GM11168 (cell line): ENCODE results near the gene APC2.

Experiments
- in situ Hi-C: fragments of 300-500 bp; cut with MboI; formaldehyde crosslinking; loops from one replicate; pipeline ENCODE4 v1.12.0; 2022; ENCODE audit warnings: low sequenced_read_pairs; ENCODE audit not compliant: unreplicated experiment

The APC2 gene

DNA sequence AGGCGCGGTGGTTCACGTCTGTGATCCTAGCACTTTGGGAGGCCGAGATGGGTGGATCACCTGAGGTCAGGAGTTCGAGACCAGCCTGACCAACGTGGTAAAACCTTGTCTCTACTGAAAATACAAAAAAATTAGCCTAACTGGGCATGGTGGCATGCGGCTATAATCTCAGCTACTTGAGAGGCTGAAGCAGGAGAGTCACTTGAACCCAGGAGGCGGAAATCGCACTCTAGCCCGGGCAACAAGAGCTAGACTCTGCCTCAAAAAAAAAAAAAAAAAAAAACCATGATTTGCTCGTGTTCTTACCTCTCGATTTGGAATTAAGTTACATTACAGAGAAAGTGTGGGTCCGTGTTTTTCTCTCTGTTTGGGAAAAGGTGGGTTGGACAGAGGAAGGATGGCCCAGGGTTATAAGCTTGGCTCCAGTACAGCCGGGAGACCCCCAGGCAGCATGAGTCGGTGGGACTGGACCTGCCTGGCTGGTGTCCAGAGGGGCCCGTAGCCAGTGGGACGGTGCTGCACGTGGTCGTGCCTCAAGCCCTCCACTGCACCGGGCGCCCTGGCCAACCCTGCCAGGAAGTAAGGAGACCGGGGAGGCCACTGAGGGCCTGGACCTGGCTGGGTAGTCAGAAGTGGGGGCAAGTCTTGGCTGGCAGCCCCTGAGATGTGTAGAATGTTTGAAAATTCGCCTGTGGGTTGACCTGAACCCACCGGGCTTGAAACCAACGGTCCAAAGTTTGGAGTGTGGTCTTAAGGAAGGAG is 8.1 kb upstream of the APC2 start:
- in situ Hi-C loops: no loop called here

DNA sequence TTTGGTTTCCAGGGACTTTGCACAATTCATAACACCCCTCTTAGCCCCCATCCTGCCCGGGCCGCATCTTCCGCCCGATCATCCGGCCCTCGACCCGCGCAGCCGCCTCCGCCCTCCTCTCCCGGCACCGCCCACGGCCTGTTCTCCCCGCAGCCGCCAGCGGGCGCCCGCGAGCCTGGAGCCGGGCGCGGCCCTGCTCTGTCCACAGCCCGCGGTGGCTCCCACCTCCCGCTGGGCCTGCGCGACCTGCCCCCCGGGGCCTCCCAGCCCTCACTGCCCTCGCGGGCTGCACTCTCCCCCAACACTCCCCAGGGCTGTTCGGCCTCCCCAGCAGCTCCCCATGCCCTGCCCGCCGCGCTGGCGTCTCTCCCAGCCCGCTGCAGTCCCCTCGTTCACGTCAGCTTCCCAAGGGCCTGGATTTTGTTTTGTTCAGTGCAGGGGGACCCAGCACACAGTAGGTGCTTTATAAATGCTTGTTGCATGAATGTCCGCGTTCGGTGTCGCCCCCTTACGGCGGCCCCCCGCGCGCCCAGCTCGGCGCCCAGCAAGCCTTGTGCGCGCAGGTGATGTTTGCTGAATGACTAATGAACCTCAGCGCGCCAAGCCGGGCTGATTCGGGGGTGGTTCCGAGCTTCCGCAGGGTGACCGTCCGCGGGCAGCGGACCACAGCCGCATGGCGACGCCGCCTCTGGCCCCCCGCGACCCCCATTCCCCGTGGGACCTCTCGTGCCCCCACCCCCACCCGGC is 4.6 kb upstream of the APC2 start:
- in situ Hi-C loops: no loop called here

DNA sequence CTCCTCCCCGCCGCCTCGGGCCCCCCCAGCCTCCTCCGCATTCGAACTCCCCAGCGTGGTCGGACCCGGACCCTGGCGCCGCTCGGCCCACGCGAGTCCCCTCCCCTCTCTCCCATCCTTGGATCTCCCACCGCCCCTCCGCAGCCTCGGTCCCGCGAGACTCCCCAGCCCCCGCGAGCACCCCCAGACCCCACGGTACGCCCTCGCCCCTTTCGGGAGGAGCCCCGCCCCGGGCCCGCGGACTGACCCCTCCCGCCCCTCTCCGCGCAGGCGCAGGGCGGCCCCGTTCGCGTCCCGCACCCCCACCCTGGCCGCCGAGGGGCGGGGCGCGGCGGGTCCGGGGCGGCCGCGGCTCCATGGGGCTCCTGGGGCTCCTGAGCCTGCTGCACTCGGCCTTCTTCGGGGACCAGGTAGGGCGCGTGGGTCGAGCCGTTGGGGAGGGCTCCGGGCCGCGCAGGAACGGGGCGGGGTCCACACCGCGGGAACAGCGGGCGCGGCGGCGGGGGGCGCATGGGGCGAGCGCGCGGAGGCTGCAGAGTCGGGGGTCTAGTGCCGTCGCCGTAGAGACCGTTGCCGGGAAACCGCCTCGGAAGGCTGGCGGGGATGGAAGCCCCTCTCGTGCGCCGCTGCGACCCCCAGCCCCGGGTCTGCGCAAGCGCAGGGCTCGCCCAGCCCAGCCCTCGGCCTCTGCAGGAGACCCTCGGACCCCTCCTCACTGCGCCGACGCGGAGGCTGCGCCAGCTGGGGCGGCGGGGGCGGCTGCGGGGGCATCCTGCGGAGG is 3.8 kb upstream of the APC2 start:
- in situ Hi-C loops: no loop called here

DNA sequence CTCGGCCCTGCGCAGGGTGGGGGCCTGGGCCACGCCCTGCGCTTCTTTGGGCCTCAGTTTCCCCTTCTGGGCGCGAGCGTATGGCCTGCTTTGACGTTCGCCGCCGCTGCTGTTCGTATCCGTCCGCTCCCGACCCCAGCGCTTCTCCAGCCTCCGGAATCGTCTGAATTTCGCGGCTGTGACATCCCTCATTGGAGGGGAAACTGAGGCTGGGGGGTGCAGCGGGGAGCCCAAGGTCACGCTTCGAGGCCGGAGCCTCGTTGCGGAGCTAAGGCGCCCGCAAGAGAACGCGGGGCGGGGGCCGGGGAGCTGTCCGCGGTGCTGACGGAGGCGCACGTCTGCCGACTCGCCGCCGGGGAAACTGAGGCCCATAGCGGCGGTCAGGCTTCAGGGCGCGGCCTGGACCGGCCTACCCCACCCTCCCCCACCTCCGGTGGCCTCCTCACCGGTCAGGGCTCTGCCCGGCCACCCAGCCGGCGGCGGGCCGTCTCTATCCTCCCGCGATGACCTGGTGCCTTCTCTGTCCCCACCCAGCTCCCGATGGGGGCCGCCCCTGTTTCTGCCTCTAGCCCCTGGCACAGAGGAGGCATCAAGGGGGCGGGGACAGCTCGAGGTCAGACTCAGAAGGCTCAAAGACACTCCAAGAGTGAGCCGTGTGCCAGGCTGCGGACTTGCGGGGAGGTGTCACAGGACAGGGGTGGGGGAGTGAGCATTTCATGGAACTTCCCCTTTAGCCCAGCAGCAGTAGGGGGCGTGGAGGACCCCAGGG is 3.0 kb upstream of the APC2 start:
- in situ Hi-C loops: no loop called here

DNA sequence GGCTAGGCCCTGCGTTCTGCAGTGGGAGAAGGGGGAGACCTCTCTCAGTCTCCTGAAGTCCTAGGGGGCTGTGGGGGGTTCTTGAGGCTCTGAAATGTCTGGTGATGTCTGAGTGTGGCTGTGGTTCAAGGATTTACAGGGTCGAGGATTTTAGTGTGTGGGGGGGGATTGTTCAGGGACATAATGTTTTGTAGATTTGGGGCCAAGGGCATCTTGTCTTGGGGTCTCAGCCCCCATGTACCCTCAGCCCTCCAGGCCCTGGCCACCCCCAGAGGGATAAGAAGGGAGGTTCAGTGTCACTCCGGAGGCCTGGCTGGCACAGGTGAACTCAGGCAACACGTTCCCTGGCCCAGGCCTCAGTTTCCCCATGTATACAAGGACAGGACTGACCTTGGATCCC is 2.4 kb upstream of the APC2 start:
- in situ Hi-C loops: no loop called here

DNA sequence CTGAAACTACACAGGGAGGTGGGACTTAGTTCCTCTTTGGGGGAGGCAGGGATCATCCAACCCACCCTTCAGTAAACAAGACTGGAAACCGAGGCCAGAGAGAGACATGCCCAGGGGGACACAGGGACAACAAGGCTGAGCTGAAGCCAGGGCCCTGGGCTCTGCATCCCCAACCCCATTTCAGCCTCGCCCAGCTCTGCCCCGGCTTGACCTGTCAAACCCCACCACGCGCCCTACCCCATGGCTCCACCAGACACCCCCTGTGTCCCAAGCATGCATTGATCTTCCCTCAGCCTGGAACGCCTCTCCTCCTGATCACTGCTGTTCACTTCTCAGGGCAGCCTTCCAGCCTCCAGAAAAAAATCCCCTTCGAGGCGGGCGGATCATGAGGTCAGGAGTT is 2.0 kb upstream of the APC2 start:
- in situ Hi-C loops: no loop called here

DNA sequence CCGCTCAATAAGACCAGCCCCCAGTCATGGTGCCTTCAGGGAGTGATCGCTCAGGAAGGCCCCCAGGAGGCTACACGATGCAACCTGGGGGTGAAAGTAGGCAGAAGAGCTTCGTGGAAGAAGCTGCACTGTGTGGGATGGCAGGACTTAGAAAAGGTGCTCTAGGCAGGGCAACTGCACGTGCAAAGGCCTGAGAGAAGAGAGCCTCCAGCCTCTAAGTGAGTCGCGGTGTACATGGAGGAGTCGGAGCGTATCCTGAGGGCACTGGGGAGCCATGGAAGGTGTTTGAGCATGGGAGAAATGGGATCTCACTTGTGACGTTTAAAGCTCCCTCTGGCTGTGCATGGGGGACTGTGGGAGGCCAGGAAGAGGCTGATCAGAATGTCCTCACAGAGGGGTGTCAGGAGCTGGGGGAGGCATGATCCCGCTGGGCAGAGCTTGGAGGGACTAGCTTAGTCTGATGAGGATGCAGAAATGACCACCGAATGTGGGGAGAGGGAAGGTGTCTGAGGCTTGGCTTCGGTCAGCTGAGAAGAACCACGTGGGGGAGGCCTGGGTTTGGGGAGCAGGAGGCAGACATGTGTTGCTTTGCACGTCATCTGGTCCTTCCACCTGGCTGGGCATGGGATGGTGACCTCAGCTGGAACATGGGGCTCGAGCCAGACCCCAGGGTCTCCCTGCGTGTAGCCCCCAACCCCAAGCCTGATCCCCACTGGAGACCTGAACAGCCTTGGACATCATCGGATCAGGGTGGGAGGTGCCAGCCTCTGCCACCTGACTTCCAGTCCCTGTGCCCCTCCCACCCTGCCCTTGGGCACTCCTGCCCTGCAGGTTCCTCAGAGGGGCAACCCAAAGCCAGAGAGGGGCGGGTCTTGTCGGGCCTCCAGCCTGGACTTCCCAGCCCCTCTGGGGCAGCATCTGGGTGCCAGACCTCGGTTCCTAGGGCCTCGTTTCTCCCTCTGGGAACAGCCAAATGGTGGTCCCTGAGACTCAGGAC is 1.1 kb downstream of the APC2 start:
- in situ Hi-C loops: no loop called here

DNA sequence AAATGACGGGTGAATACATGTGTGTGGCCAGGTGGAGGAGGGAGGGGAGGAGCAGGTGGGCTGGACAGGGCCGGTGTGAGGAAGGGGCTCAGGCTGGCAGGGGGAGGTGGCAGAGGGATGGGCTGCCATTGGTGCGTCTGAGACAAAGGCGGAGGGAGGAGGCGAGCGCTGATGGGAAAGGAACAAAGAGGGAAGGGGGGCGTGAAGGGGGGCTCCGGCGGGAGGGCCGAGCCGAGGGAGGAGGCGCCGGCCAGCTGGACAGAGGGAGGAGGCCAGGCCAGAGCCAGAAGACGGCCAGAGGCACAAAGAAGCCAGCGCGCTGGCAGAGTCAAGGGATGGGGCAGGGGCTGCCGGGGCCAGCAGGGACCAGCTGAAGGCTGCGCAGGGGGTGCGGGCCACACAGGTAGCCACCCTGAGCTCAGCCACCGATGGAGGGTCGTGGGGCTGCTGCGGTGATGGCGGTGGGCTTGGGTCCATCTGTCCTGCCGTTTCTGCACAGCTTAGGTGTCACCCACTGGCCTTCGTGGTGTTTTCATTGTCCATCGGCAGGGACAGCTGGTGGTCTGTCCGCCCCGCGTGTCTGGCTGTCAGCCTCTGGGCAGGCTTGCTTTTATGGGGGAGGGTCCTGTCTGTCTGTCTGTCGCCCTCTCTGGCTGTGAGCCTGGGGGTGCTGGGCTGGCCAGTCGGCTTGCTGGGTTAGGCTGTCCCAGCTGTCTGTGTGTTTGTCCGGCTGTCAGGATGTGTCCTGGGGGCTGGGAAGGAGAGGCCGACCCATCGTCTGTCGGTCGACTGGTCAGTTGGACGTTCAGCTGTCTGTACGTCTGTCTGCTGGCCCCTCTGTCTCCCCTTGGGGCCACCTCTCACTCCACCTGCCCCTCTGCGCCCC is 2.2 kb downstream of the APC2 start:
- in situ Hi-C loops: no loop called here

DNA sequence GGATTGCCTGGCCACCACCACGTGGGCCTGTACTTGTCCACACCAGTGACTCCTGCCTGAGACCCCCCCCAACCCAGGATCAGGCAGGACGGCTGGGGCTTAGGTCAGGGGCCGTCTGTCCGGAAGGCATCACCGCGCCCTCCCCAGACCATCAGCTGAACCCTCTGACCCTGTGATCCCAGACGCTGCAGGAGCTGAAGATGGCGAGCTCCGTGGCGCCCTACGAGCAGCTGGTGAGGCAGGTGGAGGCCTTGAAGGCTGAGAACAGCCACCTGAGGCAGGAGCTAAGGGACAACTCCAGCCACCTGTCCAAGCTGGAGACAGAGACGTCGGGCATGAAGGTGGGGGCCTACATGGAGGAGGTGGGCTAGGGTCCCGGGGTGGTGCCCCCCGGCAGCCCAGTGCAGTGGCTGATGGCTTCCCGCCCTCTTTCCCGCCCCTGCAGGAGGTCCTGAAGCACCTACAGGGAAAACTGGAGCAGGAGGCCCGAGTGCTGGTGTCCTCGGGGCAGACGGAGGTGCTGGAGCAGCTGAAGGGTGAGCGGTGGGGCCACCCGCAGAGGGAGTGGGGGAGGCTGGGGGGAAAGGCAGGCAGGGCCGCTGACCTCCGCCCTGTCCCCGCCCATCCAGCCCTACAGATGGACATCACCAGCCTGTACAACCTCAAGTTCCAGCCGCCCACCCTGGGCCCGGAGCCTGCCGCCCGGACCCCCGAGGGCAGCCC is 3.0 kb downstream of the APC2 start:
- in situ Hi-C loops: no loop called here

DNA sequence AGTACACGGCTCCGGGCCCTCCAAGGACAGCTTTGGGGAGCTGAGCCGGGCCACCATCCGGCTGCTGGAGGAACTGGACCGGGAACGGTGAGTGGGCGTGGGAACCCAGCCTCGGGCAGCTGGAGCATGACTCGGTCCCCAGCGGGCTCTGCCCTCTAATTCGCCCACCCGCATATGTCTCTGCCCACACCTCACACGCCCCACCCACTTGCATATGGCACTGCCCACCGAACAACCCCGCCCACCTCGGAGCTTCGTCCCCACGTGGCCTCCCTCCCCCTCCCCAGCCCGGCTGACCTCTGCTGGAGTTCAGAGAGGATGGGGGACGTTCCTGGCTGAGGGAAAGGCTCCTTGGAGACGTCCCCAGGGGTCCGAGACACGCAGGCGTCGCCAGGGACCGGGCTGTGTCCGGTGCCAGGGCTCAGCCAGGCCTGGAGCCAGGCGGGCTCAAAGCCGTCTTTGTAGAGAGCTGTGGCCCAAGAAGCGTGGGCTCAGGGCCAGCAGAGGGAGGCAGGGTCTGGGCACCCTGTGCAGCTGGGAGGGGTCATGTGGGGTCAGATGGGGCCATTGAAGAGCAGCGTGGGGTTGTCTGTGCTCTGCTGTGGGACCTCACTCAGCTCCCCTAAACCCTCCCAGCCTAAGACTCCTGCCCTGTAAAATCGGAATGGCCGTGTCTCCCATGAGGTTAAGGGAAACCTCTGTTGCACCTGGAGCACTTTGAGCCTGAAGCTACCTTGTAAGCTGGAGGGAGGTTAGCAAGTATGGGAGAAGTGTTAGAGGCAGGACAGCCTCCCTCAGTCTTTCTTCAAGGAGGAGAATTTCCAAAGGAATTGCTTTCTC is 3.8 kb downstream of the APC2 start:
- in situ Hi-C loops: no loop called here

DNA sequence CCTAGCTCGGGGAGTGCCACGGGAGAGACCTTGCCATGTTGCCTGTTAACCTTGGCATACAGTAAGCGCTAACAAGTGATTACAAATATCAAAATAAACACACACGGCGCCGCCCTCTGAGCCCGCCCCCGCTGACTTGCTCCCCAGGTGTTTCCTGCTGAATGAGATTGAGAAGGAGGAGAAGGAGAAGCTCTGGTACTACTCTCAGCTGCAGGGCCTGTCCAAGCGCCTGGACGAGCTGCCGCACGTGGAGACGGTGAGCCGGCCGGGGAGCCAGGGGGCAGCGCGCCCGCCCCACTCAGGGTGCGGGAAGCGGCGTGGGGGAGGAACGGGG is 5.0 kb downstream of the APC2 start:
- in situ Hi-C loops: no loop called here

DNA sequence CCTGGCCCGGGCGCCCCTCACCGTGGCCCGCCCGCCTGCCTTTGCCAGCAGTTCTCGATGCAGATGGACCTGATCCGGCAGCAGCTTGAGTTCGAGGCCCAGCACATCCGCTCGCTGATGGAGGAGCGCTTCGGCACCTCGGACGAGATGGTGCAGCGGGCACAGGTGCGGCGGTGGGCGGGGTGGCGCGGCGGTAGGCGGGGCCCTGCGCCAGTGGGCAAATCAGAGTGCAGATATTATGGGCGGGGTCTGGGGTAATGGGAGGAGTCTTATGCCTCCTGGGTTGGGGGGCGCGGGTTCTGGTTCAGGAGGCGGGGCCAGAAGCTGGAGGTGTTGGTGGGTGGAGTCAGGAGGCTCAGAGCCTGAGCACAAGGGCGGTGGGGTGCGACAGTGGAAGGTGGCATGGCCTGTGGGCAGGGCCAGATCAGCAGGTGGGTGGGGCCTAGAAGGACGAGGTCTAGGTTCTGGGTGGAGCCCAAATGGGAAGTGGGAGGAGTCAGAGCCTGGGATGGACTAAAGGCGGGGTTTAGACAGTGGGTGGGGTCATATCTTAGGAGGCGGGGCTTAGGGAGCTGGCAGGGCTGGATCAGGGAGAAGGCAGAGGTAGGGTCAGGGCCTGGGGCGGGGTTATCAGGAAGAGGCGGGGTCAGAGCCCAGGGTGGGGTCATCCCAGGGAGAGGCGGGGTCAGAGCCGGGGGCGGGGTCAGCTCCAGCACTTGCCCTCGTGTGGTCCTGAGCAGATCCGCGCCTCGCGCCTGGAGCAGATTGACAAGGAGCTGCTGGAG is 5.6 kb downstream of the APC2 start:
- in situ Hi-C loops: no loop called here

DNA sequence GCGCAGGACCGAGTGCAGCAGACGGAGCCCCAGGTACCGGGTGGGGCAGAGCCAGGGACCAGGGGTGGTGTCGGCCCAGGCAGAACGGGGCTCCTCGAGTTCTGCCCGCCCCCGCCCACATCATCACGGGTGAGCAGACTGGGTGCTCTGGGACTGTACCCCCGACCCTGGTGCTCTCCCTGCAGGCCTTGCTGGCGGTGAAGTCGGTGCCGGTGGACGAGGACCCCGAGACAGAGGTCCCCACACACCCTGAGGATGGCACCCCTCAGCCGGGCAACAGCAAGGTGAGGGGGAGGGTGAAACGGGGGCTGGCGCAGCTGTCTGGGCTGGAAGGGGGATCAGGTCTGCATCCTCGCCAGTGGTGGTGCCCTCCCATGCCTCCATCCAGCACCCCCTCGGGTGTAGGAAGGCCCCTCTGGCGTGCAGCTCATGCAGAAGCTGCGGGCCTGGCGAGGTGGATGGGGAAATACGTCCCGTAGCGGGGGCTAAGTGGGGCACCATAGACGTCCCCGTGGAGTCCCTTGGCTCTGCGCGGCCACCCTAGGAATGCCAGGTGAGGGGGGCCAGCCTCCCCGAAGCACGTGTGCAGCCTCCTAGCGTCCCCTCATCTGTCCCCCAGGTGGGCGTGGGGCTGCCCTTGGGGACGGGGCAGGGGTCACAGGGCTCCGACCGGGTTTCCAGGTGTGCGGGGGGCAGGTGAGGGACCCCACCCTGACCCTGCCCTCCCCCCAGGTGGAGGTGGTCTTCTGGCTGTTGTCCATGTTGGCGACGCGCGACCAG is 6.4 kb downstream of the APC2 start:
- in situ Hi-C loops: no loop called here

DNA sequence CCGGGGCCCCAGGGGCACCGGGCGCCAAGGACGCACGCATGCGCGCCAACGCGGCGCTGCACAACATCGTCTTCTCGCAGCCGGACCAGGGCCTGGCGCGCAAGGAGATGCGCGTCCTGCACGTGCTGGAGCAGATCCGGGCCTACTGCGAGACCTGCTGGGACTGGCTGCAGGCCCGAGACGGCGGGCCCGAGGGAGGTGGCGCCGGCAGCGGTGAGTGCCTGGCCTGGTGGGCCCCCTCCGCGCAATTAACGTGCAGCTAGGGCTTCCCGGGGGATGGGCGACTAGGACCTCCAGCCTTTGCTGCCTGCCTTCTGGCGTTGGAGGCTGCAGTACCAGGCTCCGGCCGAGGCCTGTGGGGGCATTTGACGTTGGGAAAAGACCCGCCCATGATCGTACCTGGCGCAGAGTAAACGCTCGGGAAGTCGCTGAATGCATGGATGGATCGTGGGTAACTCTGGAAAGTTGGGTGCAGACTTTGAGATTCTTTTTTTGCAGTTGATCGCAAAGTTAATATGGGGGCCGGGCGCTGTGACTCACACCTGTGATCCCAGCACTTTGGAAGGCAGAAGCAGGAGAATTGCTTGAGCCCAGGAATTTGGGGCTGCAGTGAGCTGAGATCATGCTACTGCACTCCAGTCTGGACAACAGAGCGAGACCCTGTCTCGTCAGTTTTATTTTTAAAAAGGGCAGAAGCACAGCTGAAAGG is 7.3 kb downstream of the APC2 start:
- in situ Hi-C loops: no loop called here

DNA sequence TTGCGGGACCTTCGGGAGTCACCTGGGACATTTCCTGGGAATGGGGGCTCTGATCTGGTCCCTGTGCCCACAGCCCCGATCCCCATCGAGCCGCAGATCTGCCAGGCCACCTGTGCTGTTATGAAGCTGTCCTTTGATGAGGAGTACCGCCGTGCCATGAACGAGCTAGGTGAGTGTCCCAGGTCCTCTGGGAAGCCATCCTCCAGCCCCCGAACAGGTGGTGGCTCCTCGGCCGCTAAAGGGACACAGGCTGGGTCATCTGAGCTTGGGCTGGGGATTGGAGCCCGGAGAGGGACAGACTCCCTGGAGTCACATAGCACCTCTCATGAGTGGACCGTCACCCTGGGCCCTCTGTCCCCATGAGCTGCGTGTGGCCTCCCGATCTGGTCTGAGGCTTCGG is 8.0 kb downstream of the APC2 start:
- in situ Hi-C loops: no loop called here
